ENCODE measurements around the gene DDIT4.

GRCh38 chr10:72285972-72286521 is 12.3 kb downstream of the DDIT4 start:
- no peak for TF ChIP-seq CTCF (IDR thresholded peaks at IDR 0.05)
- TF ChIP-seq POLR2AphosphoS5 (IDR thresholded peaks at IDR 0.05; ENCODE audit: low read depth, low read length), result no peak
- TF ChIP-seq SIN3A (IDR thresholded peaks at IDR 0.05; ENCODE audit: borderline replicate concordance, insufficient read depth, low read depth, low read length), result no peak
